Bronchial epithelial cell (primary cell): Measurements from ENCODE around the gene RAD21L1. TPM values are rescaled to one million over a fixed set of nuclear protein-coding genes. Genes with fewer than 3 reads are reported as not detected.

Source experiments
- DNase-seq: peaks from one replicate; pipeline ENCODE4 v3.0.0-alpha.2; 2010; ENCODE audit warnings: low read depth
- FAIRE-seq: peaks from 2 replicates; lab custom pipeline; 2011; peaks lifted over from hg19 to GRCh38; lab: Jason Lieb, UNC
- H3K27me3 ChIP-seq: 2 replicates; pipeline ENCODE4 v1.5.1; 2011; ENCODE audit warnings: low read length; ENCODE audit not compliant: control insufficient read depth, insufficient read depth
- H3K36me3 ChIP-seq: 2 replicates; pipeline ENCODE4 v1.5.1; 2011; ENCODE audit warnings: low read length; ENCODE audit not compliant: control insufficient read depth, insufficient read depth
- H3K4me3 ChIP-seq: 2 replicates; pipeline ENCODE4 v1.5.1; 2011; ENCODE audit warnings: mild to moderate bottlenecking, low read depth, low read length, control low read depth
- CTCF ChIP-seq: IDR thresholded peaks from 2 replicates; pipeline ENCODE4 v1.5.1; 2011; ENCODE audit warnings: mild to moderate bottlenecking, moderate library complexity, low read length, control low read depth, inconsistent platforms; ENCODE audit not compliant: insufficient read depth, severe bottlenecking
- total RNA-seq: library from RNA; depleted of rRNA; stranded (reverse); fragments of >200 nt; gene quantifications from 2 replicates; pipeline ENCODE4 v1.2.1, GENCODE V29; 2014

Gene RAD21L1
- total RNA-seq, 1 donor from 2014 or later: under 0.01 TPM

GRCh38 chr20:1277529-1278322, 51.9 kb downstream of the RAD21L1 start:
- Histone ChIP-seq H3K27me3 (no peaks in the 10 kb centered on the region), H3K4me3 (no peak overlapping the region), H3K36me3 (no peaks in the 10 kb centered on the region)
- DNase-seq (no peak), FAIRE-seq (peak; percentile 99)
- no peak for TF ChIP-seq CTCF

- Histone ChIP-seq H3K4me3 (no peak overlapping the region), H3K36me3 (no peaks in the 10 kb centered on the region), H3K27me3 (no peaks in the 10 kb centered on the region)
- DNase-seq (no peak), FAIRE-seq (no peak)
- no peak for TF ChIP-seq CTCF
Measured at GRCh38 chr20:1278993-1279392, 53.1 kb downstream of the RAD21L1 start.

- Histone ChIP-seq H3K27me3 (no peaks in the 10 kb centered on the region), H3K36me3 (no peaks in the 10 kb centered on the region), H3K4me3 (no peak overlapping the region)
- no peak for DNase-seq
- no peak for FAIRE-seq
- TF ChIP-seq CTCF: no peak
Measured at GRCh38 chr20:1280195-1281102, 54.6 kb downstream of the RAD21L1 start.

GRCh38 chr20:1281279-1282057, 55.6 kb downstream of the RAD21L1 start:
- H3K4me3 ChIP-seq: no peak overlapping the region
- DNase-seq: no peak
- no peak for FAIRE-seq
- no peak for TF ChIP-seq CTCF
- H3K27me3 ChIP-seq: no peaks in the 10 kb centered on the region
- H3K36me3 ChIP-seq: no peaks in the 10 kb centered on the region

- no peak for TF ChIP-seq CTCF
- no peak overlapping the region for H3K4me3 ChIP-seq
- no peak for DNase-seq
Measured at GRCh38 chr20:1282966-1283365, 57.1 kb downstream of the RAD21L1 start.

More at GRCh38 chr20:1282966-1283365, 57.1 kb downstream of the RAD21L1 start:
- no peaks in the 10 kb centered on the region for H3K27me3 ChIP-seq
- no peaks in the 10 kb centered on the region for H3K36me3 ChIP-seq
- no peak for FAIRE-seq
